H1 (cell line): ENCODE results near the gene FLVCR1. TPM values are rescaled to one million over a fixed set of nuclear protein-coding genes. Genes with fewer than 3 reads are reported as not detected.

Experiments used
- POLR2AphosphoS5 ChIP-seq: IDR thresholded peaks from 2 replicates; pipeline ENCODE4 v1.6.1; 2011; ENCODE audit warnings: low read depth, low read length
- RFX5 ChIP-seq: IDR thresholded peaks from 2 replicates; pipeline ENCODE4 v1.6.1; 2011; ENCODE audit warnings: low read depth, low read length, improper control_type of control experiment, borderline replicate concordance
- TAF1 ChIP-seq: IDR thresholded peaks from 2 replicates; pipeline ENCODE4 v1.6.1; 2011; ENCODE audit warnings: mild to moderate bottlenecking, low read depth, low read length
- TBP ChIP-seq: IDR thresholded peaks from 2 replicates; pipeline ENCODE4 v1.6.1; 2011; ENCODE audit warnings: low read depth, low read length, improper control_type of control experiment
- polyA plus RNA-seq, 7 experiments: library from polyadenylated mRNA; depleted of rRNA in 3 of 7; stranded (reverse) in 5 of 7; unstranded in 2 of 7; fragments of >200 nt in 5 of 7; fragments of 200-250 nt in 2 of 7; gene quantifications; 1 replicate in 5 of 7; 2 replicates in 1 of 7; 4 replicates in 1 of 7; pipeline versions ENCODE4 v1.2.1 to v1.2.3, GENCODE V29; 2011 to 2013; ENCODE audit warnings: missing spikeins in 2 of 7, mixed read lengths in 2 of 7
- total RNA-seq: library from RNA; stranded (reverse); fragmentation: NEBNext Ultra II Directional; extraction: Animal tissue kit (Norgen Biotek cat#: 25700); gene quantifications from 2 replicates; pipeline ENCODE4 v1.2.1, GENCODE V29; 2021
- TF ChIP-seq, protein P1 (sequence below), 3 experiments: IDR thresholded peaks; 1 replicate in 2 of 3; 2 replicates in 1 of 3; pipeline versions ENCODE4 v1.5.1 to v1.6.1; 2011; ENCODE audit warnings: low read length in 3 of 3, mild to moderate bottlenecking in 3 of 3, inconsistent platforms in 2 of 3, low read depth in 1 of 3, moderate library complexity in 1 of 3; ENCODE audit not compliant: insufficient read depth in 1 of 3; ENCODE audit errors: control extremely low read depth in 1 of 3

FLVCR1 gene
- total and polyA plus RNA-seq, 2 of the 8 experiments (the other 6 are each of a cell fraction or from before 2014, with no cell fraction given): 31.8 to 75.7 TPM

DNA sequence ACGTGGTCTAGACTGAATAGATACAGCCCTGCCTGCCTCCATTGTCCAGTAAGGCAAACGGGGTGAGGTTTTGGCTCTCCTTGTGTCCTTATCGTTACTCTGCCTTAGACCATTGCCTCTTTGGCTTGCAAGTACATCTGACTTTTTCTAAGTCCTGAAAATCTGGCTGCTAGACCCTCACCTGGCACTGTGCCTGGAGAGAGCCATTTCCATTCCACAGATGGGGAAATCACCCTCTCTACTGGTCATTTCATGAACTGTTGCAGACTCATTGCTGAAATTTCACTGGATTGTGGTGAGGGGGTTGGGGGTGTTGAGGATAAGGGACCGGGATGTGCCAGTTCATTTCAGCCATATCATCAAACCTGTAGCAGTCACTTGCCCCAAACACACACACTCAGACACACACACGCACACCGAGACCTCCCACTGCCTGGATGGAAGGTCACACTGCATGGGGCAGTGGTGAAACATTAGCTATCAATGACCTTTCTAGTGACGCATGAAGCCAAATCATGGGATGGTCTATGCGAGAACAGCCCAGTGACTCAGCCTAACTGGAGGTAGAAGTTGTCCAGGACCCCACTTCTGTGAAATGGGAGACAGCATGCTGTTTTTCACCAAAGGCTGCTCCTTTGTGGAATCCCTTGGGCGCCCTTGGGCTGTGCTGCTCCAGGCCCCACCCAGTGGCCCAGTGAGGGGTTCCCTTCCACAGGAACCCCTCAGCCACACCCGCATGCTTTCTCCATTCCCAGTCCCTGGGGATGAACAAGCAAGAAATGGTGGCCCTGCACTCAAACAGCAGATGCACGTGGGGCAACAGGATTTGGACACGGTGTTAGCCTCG lies 57.4 kb downstream of the FLVCR1 start (continued):
- TF ChIP-seq TAF1: no peak
- TF ChIP-seq, protein P1, sequence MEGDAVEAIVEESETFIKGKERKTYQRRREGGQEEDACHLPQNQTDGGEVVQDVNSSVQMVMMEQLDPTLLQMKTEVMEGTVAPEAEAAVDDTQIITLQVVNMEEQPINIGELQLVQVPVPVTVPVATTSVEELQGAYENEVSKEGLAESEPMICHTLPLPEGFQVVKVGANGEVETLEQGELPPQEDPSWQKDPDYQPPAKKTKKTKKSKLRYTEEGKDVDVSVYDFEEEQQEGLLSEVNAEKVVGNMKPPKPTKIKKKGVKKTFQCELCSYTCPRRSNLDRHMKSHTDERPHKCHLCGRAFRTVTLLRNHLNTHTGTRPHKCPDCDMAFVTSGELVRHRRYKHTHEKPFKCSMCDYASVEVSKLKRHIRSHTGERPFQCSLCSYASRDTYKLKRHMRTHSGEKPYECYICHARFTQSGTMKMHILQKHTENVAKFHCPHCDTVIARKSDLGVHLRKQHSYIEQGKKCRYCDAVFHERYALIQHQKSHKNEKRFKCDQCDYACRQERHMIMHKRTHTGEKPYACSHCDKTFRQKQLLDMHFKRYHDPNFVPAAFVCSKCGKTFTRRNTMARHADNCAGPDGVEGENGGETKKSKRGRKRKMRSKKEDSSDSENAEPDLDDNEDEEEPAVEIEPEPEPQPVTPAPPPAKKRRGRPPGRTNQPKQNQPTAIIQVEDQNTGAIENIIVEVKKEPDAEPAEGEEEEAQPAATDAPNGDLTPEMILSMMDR (IDR thresholded peaks at IDR 0.05; ENCODE audit: control extremely low read depth in 1 of 3, insufficient read depth in 1 of 3, low read depth in 1 of 3, low read length in 3 of 3): peak; percentile 34 to 77 (median 58)
- no peak for TF ChIP-seq TBP
- peak; percentile 4; the same call in 1 of the 2 replicates for TF ChIP-seq POLR2AphosphoS5
- TF ChIP-seq RFX5: no peak
